ENCODE results near the gene KDM7A.
"Not testable (repeated sequence)": the region's sequence is repeated elsewhere in the genome, so short reads cannot be mapped to it uniquely, and the experiment has no call there.

The KDM7A gene

DNA sequence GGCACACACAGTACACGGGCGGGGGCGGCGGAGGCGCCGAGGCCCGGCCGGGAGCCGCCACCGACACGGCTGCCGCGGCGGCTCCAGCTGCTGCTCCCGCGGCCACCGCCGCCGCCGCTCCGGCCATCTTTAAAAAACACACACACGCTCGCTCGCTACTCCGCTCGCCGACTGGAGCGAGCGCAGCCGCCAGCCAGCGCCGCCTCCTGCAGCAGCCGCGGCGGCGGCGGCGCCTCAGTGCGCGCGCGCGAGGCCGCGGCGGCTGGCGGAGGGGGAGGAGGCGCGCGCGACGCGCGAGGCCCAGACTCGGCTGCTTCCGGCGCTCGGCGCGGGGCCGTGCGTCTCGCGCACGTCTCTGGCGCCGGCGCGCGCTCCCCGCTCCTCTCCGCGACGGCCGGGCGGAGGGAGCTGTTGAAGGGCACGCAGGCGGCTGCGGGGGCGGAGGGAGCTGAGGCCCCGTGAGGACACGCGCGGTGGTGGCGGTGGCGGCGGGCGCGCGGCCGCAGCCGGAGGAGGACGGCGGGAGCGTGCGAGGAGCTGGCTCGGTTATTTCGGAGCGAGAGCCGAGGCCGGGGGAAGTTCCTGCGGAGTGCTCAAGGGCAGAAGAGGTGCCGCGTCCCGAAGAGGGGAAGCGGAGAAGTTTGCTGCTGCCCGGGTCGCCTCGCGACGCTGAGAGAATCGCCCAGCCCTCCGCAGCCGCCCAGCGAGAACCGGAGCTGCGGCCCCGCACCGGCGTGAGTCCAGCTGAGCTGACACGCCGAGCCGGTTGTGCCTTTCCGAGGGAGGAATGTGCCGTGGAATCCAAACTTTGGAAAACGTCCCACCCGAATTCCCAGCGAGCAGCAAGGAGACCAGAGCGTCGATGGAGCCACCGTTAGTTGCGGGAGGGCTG, at the start of gene KDM7A:
TSS of gene KDM7A (minus strand) at position 173 of the 892 bp plus-strand sequence. CDS start at position 127, 46 bp downstream.
- peak; percentile 88 for DNase-seq (ENCODE audit: low spot score)

DNA sequence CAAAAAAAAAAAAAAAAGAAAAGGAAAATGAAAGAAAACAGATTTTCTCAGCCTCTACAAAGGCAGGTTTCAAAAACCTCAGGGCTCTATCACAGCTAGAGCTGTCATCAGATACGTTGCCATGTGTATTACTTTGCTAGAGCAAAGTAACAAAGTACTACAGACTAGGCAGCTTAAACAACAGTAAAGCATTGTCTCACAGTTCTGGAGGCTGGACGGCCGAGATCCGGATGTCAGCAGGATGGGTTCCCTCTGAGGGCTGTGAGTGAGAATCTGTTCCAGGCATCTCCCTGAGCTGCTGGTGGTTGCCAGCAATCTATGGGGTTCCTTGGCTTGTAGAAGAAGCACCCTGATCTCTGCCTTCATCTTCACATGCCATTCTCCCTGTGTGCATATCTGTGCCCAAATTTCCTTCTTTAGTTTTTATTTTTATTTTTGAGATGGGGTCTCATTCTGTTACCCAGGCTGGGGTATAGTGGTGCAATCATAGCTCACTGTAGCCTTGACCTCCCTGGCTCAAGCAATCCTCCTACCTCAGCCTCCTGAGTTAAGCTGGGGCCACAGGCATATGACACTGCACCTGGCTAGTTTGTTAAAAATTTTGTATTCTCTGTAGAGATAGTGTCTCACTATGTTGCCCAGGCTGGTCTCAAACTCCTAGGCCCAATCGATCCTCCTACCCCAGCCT, 48.9 kb upstream of the KDM7A start:
- no peak for DNase-seq (ENCODE audit: low spot score)

DNA sequence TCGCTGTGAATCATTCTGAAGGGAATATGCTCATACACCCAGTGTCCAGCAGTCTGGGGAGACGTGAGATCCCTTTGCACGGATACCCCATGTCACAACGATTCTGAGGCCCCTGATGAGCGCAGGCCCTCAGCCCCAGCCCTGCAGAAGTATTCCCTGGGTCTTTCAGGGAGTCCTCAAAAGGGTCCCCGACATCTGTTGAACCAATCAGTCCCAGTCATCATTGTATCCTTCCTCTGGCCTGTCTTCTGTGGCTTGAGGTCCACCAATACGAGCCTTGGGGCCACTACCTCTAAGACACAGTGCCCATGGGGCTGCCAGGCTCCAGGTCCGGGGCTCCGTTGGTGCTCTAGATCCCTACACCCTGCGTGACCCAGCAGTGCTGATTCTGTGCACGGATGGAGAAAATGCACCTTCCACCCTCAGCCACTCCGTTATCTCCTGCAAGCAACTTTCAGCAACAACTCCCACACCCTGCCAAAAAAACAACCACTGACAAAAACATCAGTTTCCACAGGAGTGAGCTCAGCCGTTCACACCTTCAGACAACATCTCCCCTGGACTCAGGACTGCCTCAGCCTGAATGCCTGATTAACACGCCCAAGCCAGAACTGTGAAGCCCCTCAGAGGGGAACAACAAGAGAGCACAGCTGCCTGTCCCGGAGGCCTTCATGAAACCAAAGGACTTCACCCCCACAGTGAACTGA, 46.9 kb upstream of the KDM7A start:
- no peak for DNase-seq (ENCODE audit: low spot score)

DNA sequence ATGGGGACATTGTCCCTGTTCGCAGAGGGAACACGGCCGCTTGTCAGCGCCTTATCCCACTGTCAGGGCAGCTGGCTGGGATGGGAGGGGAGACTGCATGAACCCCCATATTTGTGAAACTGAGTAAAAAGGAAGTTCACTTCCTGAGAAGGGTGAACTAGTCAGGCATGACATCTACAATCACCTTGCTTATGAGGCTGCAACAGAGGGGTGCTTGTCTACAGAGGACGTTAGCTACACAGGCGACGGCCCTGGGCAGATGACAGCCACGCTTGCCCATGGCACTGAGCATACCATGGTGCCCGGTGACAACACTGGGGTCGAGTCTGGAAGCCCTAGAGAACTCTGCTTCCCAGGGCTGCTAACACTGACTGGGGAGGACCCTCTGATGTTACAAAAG, 46.0 kb upstream of the KDM7A start:
- no peak for DNase-seq (ENCODE audit: low spot score)

- DNase-seq (ENCODE audit: low spot score): no peak
These were observed 43.1 kb upstream of the KDM7A start for GRCh38 chr7:140219672-140220524.

GRCh38 chr7:140218656-140219055, 41.9 kb upstream of the KDM7A start:
- DNase-seq (ENCODE audit: low spot score): no peak

GRCh38 chr7:140217750-140218501, 41.1 kb upstream of the KDM7A start:
- no peak for DNase-seq (ENCODE audit: low spot score)

DNA sequence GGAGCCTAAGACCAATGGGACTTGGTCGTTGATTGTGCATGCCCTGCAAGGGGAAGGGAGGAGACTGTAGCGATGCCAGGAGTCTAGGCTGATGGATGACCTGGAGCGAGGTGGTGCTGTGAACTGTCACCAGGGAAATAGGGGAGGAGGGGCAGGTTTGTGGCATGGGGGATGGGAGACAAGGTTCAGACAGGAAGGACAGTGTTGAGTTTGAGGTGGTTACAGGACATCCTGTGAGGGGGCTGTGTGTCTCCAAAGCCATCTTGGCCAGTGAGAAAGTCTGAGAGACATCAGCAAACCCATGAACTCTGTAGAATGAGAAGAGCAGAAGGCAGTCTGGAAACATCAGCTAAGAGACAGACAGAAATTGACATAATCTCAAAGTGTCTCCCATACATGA, 38.5 kb upstream of the KDM7A start:
- DNase-seq (ENCODE audit: low spot score): no peak

GRCh38 chr7:140214075-140214684, 37.4 kb upstream of the KDM7A start:
- no peak for DNase-seq (ENCODE audit: low spot score)

- DNase-seq (ENCODE audit: low spot score): no peak
These were observed 36.9 kb upstream of the KDM7A start for GRCh38 chr7:140213684-140214074.

DNA sequence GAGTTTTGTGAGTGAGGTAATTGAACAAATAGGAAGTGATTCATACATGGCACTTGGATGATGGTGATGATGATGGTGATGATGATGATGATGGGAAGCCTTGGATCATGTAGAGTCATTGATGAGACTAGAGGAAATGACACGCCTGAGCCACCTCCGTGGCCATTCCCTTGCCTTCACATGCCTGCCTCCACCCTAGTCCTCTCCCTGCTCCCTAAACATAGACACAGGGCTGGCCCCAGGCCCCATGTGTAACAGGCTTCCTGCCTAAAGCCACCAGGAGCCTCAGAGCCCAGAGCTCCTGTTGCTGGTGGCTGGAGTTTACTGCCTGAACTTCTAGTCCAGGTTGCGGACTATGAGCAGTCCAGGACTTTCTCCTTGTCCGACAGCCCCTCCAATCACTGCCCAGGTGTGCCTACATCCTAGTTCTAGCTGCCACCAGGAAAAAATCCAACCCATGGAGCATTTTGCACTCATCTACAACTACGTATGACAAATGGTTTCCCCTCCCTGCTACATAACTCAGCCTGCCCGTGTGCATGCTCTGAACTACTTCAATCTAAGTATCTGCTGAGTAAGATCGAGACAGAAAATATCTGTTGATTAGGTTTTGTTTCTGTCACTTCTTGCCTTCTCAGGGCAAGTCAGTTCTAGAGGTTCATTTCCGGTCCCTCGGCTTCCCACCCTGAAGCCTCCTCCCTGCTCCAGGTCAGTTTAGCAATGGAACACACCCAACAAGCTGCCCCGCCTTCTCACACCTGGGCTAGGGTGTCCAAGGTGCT, 35.5 kb upstream of the KDM7A start:
- DNase-seq (ENCODE audit: low spot score): peak; percentile 64

- DNase-seq (ENCODE audit: low spot score): no peak
These were observed 34.9 kb upstream of the KDM7A start for GRCh38 chr7:140211698-140212097.

GRCh38 chr7:140209866-140210609, 33.3 kb upstream of the KDM7A start:
- no peak for DNase-seq (ENCODE audit: low spot score)

DNA sequence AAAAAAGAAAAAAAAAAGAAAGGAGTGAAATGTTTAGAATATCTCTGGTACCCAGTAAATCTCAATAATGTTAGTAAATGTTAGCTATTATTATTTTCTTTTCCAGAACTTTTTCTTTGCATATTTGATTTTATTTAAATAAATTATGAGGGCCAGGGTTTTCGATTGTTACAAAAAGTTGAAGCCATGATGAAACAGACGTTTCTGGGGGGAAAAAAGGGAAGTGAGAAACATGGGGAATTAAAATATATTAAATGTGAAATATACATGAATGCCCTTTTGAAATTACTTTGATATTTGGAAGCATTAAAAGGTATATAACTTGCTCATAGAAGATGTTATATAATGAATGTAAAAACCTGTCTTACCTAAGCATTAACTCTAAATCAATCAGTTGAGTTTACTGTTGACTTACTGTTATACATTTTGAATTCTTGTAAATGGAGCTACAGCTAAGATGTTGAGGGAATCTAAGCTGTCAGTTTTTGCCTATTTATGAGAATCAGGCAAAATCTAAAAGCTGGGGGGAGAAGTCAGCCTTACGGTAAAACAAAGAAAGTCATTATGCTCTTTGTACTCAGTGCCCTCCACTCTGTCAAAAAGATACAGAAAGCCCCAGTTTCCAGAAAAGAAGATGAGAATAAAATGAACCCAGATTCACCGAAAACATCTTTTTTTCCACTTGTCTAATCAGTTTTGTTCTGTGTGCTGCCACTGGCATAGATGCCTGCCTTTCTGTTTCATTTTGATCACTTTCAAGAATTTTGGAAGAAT, 30.0 kb upstream of the KDM7A start:
- DNase-seq (ENCODE audit: low spot score): no peak

DNA sequence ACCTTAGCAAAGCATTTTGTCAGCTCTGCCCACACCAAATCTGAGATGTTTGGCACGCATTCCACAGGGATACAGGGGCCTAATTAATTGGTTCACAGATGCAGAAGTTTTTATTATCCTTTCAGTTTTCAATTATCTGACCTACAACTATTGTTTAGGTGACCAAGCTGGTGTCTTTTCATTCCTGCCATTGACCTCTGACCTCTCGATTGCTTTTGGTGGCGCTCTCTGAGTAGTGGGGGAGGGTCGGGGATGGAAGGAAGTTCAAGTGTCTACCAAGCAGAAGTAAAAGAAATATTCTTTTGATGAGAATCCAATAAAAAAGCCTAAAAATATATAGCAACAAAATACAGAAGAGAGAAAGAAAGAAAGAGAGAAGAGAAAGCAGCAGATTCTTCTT, 28.8 kb upstream of the KDM7A start:
- no peak for DNase-seq (ENCODE audit: low spot score)

DNA sequence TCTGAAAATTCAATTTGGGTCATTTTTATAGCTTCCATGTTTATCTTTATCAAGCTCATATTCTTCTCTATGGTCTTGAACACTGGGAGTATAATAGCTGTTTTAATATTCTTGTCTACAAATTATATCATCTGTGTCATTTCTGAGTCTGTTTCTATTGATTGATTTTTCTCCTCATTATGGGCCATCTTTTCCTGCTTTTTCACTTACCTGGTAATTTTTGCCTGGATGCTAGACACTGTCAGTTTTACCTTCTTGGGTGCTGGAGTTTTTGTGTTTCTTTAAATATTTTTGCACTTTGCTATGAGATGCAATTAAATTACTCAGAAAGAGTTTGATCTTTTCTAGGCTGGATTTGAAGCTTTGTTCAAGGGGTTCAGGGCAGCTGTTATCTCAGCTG, 26.8 kb upstream of the KDM7A start:
- DNase-seq (ENCODE audit: low spot score): no peak

DNA sequence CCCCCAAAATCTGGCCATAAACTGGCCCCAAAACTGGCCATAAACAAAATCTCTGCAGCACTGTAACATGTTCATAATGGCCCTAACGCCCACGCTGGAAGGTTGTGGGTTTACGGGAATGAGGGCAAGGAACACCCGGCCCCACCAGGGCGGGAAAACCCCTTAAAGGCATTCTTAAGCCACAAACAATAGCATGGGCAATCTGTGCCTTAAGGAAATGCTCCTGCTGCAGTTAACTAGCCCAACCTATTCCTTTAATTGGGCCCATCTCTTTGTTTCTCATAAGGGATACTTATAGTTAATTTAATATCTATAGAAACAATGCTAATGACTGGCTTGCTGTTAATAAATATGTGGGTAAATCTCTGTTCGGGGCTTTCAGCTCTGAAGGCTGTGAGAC, 26.2 kb upstream of the KDM7A start:
- DNase-seq (ENCODE audit: low spot score): not testable (repeated sequence)

GRCh38 chr7:140201393-140201792, 24.6 kb upstream of the KDM7A start:
- DNase-seq (ENCODE audit: low spot score): no peak

All from kidney capillary endothelial cell (primary cell).